Keratinocyte (primary cell): ENCODE data around the gene TSHZ2. TPM values are rescaled to one million over a fixed set of nuclear protein-coding genes. Genes with fewer than 3 reads are reported as not detected.

Source experiments
- DNase-seq: peaks from one replicate; pipeline ENCODE4 v3.0.0-alpha.2; 2011; ENCODE audit warnings: low read depth, missing footprints, low spot score
- FAIRE-seq: peaks from 2 replicates; lab custom pipeline; 2011; peaks lifted over from hg19 to GRCh38; lab: Jason Lieb, UNC
- H2AFZ ChIP-seq: 2 replicates; pipeline ENCODE4 v1.6.0; 2012; ENCODE audit warnings: low read length, control low read depth, inconsistent platforms; ENCODE audit not compliant: control insufficient read depth
- H3K27ac ChIP-seq: 2 replicates; pipeline ENCODE4 v1.5.1; 2011; ENCODE audit warnings: low read length; ENCODE audit not compliant: control insufficient read depth, insufficient read depth
- H3K27me3 ChIP-seq: 3 replicates; pipeline ENCODE4 v1.6.0; 2011; ENCODE audit warnings: low read length; ENCODE audit not compliant: control insufficient read depth, insufficient read depth; ENCODE audit errors: extremely low read depth
- H3K36me3 ChIP-seq, 2 experiments: 2 replicates in 1 of 2; 3 replicates in 1 of 2; pipeline ENCODE4 v1.5.1; 2011; ENCODE audit warnings: low read length in 2 of 2, mild to moderate bottlenecking in 1 of 2; ENCODE audit not compliant: control insufficient read depth in 2 of 2, insufficient read depth in 2 of 2; ENCODE audit errors: extremely low read depth in 1 of 2
- H3K4me1 ChIP-seq: 3 replicates; pipeline ENCODE4 v1.5.1; 2011; ENCODE audit warnings: low read length; ENCODE audit not compliant: control insufficient read depth, insufficient read depth; ENCODE audit errors: extremely low read depth
- H3K4me2 ChIP-seq: 3 replicates; pipeline ENCODE4 v1.6.0; 2011; ENCODE audit warnings: low read depth, low read length; ENCODE audit not compliant: control insufficient read depth, insufficient read depth; ENCODE audit errors: extremely low read depth
- H3K4me3 ChIP-seq, 3 experiments: fragments of 200-600 bp in 1 of 3; sonication (generic) in 1 of 3; 2 replicates in 2 of 3; 3 replicates in 1 of 3; pipeline ENCODE4 v1.5.1; 2011 to 2016; ENCODE audit warnings: low read length in 3 of 3, mild to moderate bottlenecking in 3 of 3, control low read depth in 2 of 3, inconsistent platforms in 1 of 3, low read depth in 1 of 3, mixed read lengths in 1 of 3, mixed run types in 1 of 3, moderate library complexity in 1 of 3; ENCODE audit not compliant: control insufficient read depth in 2 of 3, insufficient read depth in 2 of 3; ENCODE audit errors: extremely low read depth in 1 of 3
- H3K79me2 ChIP-seq: 2 replicates; pipeline ENCODE4 v1.6.0; 2012; ENCODE audit warnings: low read length; ENCODE audit not compliant: control insufficient read depth, insufficient read depth
- H3K9ac ChIP-seq: 3 replicates; pipeline ENCODE4 v1.6.0; 2011; ENCODE audit warnings: low read length; ENCODE audit not compliant: control insufficient read depth, insufficient read depth; ENCODE audit errors: extremely low read depth
- H3K9me1 ChIP-seq: 3 replicates; pipeline ENCODE4 v1.6.0; 2011; ENCODE audit warnings: low read length; ENCODE audit not compliant: control insufficient read depth, insufficient read depth; ENCODE audit errors: extremely low read depth
- H3K9me3 ChIP-seq: 2 replicates; pipeline ENCODE4 v1.5.1; 2012; ENCODE audit warnings: low read depth, low read length; ENCODE audit not compliant: control insufficient read depth
- H4K20me1 ChIP-seq: 3 replicates; pipeline ENCODE4 v1.6.0; 2011; ENCODE audit warnings: low read length; ENCODE audit not compliant: control insufficient read depth, insufficient read depth; ENCODE audit errors: extremely low read depth
- EZH2 ChIP-seq: IDR thresholded peaks from one replicate; pipeline ENCODE4 v1.6.1; 2012; ENCODE audit warnings: inconsistent platforms, mild to moderate bottlenecking, low read length, moderate library complexity
- dilution Hi-C: fragments of 300-500 bp; cut with MboI; formaldehyde crosslinking; loops from one replicate; pipeline ENCODE4 v1.7.0; 2020; ENCODE audit warnings: low sequenced_read_pairs; ENCODE audit not compliant: extremely low pct_ligation_motif_present
- polyA plus RNA-seq, 5 experiments: library from polyadenylated mRNA; depleted of rRNA in 3 of 5; stranded (reverse) in 3 of 5; stranded (forward) in 1 of 5; unstranded in 1 of 5; fragments of >200 nt; gene quantifications; 1 replicate in 1 of 5; 2 replicates in 3 of 5; 3 replicates in 1 of 5; pipeline versions ENCODE4 v1.2.1 to v1.2.3, GENCODE V29; 2011 to 2012; ENCODE audit warnings: missing spikeins in 2 of 5, low read depth in 1 of 5, low replicate concordance in 1 of 5
- TF ChIP-seq, protein P1 (sequence below), 3 experiments: IDR thresholded peaks in 1 of 3; conservative IDR thresholded peaks in 1 of 3; optimal IDR thresholded peaks in 1 of 3; 2 replicates in 2 of 3; 3 replicates in 1 of 3; pipeline versions ENCODE3 to v1.5.1; 2011; ENCODE audit warnings: low read length in 3 of 3, mild to moderate bottlenecking in 3 of 3, moderate library complexity in 2 of 3, control low read depth in 1 of 3, inconsistent platforms in 1 of 3; ENCODE audit not compliant: insufficient read depth in 2 of 3; ENCODE audit errors: extremely low read depth in 1 of 3

Gene TSHZ2
- polyA plus RNA-seq, 1 donor (not counting 4 experiments of a cell fraction or from before 2014, with no cell fraction given), result 1.1 TPM

DNA sequence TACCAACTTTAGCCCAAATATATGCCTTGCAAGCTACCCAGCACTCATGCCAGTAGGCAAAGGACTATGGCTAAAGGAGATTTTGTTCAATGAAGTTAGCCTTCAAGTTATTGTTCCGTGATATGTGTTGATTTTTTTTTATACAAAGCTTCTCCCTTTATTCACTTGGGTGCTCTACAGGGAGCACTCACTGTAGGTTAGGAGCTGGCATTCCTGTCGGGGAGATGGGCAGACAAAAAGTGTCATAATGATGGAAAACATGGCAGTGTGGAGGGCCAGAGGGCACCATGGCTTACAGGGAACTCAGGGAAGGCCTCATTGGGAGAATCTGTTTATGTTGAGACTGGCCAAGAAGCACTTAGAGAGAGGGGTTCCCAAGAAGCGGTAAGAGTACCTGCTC lies 292.4 kb downstream of the TSHZ2 start:
- DNase-seq, result no peak
- no peak for FAIRE-seq
- no peak overlapping the region for H3K4me2 ChIP-seq
- H2AFZ ChIP-seq, result no peak overlapping the region
- H3K9ac ChIP-seq, result no peak overlapping the region
- no peaks in the 10 kb centered on the region for H3K27me3 ChIP-seq
- no peaks in the 10 kb centered on the region for H4K20me1 ChIP-seq
- H3K36me3 ChIP-seq, result no peaks in the 10 kb centered on the region
- no peaks in the 10 kb centered on the region for H3K4me1 ChIP-seq
- dilution Hi-C loops, result no loop called here
- H3K9me1 ChIP-seq, result no peaks in the 10 kb centered on the region
- no peak overlapping the region for H3K4me3 ChIP-seq
- H3K9me3 ChIP-seq, result no peaks in the 10 kb centered on the region
- H3K27ac ChIP-seq, result no peak overlapping the region
- TF ChIP-seq EZH2, result no peak
- TF ChIP-seq, protein P1, sequence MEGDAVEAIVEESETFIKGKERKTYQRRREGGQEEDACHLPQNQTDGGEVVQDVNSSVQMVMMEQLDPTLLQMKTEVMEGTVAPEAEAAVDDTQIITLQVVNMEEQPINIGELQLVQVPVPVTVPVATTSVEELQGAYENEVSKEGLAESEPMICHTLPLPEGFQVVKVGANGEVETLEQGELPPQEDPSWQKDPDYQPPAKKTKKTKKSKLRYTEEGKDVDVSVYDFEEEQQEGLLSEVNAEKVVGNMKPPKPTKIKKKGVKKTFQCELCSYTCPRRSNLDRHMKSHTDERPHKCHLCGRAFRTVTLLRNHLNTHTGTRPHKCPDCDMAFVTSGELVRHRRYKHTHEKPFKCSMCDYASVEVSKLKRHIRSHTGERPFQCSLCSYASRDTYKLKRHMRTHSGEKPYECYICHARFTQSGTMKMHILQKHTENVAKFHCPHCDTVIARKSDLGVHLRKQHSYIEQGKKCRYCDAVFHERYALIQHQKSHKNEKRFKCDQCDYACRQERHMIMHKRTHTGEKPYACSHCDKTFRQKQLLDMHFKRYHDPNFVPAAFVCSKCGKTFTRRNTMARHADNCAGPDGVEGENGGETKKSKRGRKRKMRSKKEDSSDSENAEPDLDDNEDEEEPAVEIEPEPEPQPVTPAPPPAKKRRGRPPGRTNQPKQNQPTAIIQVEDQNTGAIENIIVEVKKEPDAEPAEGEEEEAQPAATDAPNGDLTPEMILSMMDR (optimal IDR thresholded peaks at IDR 0.05 in 1 of 3, IDR thresholded peaks at IDR 0.05 in 1 of 3, conservative IDR thresholded peaks at IDR 0.05 in 1 of 3; ENCODE audit: extremely low read depth in 1 of 3, insufficient read depth in 2 of 3, low read length in 3 of 3), result no peak
- H3K79me2 ChIP-seq, result no peaks in the 10 kb centered on the region

DNA sequence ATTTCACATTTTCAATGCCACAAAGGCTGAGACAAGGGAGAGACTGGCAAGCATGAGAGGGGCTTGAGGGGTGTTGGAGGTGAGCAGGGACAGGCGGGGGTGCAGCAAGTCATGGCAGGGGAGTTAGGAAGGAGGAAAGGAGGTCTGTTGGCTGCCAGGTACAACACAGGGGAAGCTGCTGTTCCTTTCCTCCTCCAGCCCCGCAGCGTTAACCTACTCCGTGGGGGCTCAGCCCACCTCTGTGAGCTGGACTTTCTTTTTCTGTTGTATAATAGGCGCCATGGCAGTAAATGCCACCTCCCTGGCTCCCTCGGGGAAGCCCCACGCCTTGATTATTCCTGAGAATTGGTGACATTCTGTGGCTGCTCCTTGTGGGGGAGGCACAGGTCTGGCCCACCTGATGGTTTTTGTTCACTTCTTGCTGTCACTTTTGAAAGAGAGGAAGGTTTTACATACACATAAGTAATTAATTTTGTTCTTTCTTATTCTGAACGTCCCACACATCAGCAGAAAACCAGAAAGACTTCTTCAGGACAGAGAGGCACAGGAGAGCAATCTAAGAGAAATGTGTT lies 293.2 kb downstream of the TSHZ2 start:
- no peak overlapping the region for H2AFZ ChIP-seq
- no peak overlapping the region for H3K4me2 ChIP-seq
- no peaks in the 10 kb centered on the region for H3K9me1 ChIP-seq
- H3K79me2 ChIP-seq, result no peaks in the 10 kb centered on the region
- no peak for FAIRE-seq
- no peak overlapping the region for H3K9ac ChIP-seq
- H3K27ac ChIP-seq, result no peak overlapping the region
- no peaks in the 10 kb centered on the region for H3K36me3 ChIP-seq
- DNase-seq, result no peak
- no peak overlapping the region for H3K4me3 ChIP-seq
- H3K9me3 ChIP-seq, result no peaks in the 10 kb centered on the region
- dilution Hi-C loops, result no loop called here
- H3K4me1 ChIP-seq, result no peaks in the 10 kb centered on the region
- TF ChIP-seq EZH2, result no peak
- TF ChIP-seq, protein P1 (optimal IDR thresholded peaks at IDR 0.05 in 1 of 3, IDR thresholded peaks at IDR 0.05 in 1 of 3, conservative IDR thresholded peaks at IDR 0.05 in 1 of 3; ENCODE audit: extremely low read depth in 1 of 3, insufficient read depth in 2 of 3, low read length in 3 of 3), result no peak
- no peaks in the 10 kb centered on the region for H4K20me1 ChIP-seq
- no peaks in the 10 kb centered on the region for H3K27me3 ChIP-seq
